Kidney (tissue), 22 donors: ENCODE data around the gene SMARCD1. TPM values are rescaled to one million over a fixed set of nuclear protein-coding genes. Genes with fewer than 3 reads are reported as not detected.

Experiments
- DNase-seq, 5 donors: peaks; one replicate each; pipeline ENCODE4 v3.0.0-alpha.2; 2013 to 2020
- FAIRE-seq: peaks from 2 replicates; lab custom pipeline; 2012; peaks lifted over from hg19 to GRCh38; lab: Jason Lieb, UNC
- H3K27ac ChIP-seq, 2 donors: one replicate each; pipeline ENCODE4 v1.7.0; 2013; ENCODE audit warnings: low read depth in 2 of 2, low read length in 2 of 2, inconsistent platforms in 1 of 2
- H3K27me3 ChIP-seq: one replicate; pipeline ENCODE4 v1.7.1; 2013; ENCODE audit warnings: low read length, inconsistent platforms; ENCODE audit not compliant: control insufficient read depth, insufficient read depth
- H3K36me3 ChIP-seq, 3 donors: one replicate each; pipeline versions ENCODE4 v1.7.0 to v1.7.1; 2013; ENCODE audit warnings: low read length in 3 of 3, control low read depth in 1 of 3, inconsistent platforms in 1 of 3; ENCODE audit not compliant: insufficient read depth in 3 of 3, control insufficient read depth in 2 of 3
- H3K4me1 ChIP-seq, 3 donors: one replicate each; pipeline versions ENCODE4 v1.7.0 to v1.7.1; 2013; ENCODE audit warnings: low read length in 3 of 3, inconsistent platforms in 1 of 3, low read depth in 1 of 3; ENCODE audit not compliant: control insufficient read depth in 2 of 3, insufficient read depth in 2 of 3
- H3K4me3 ChIP-seq, 3 donors: one replicate each; pipeline versions ENCODE4 v1.7.0 to v1.8.1; 2013; ENCODE audit warnings: low read length in 3 of 3, control low read depth in 1 of 3, inconsistent platforms in 1 of 3
- H3K9ac ChIP-seq, 3 donors: one replicate each; pipeline versions ENCODE4 v1.7.0 to v1.7.1; 2013; ENCODE audit warnings: low read length in 3 of 3, control low read depth in 1 of 3, inconsistent platforms in 1 of 3
- H3K9me3 ChIP-seq, 3 donors: one replicate each; pipeline versions ENCODE4 v1.7.0 to v1.7.1; 2013; ENCODE audit warnings: low read length in 3 of 3, control low read depth in 1 of 3, inconsistent platforms in 1 of 3; ENCODE audit not compliant: control insufficient read depth in 2 of 3, insufficient read depth in 1 of 3
- CTCF ChIP-seq: IDR thresholded peaks from 3 replicates; pipeline ENCODE4 v1.5.1; 2012; ENCODE audit warnings: mild to moderate bottlenecking, moderate library complexity, borderline replicate concordance; ENCODE audit not compliant: insufficient read depth; ENCODE audit errors: extremely low read depth
- intact Hi-C: fragments of 100-400 bp; cut with DNase I; formaldehyde crosslinking; loops from one replicate; pipeline ENCODE4 v1.11.1; 2022
- long read RNA-seq, 10 donors: library from polyadenylated mRNA in 1 of 10; unstranded in 1 of 10; transcript quantifications; one replicate each; pipeline ENCODE4 v2.0.0 and lab custom pipeline, GENCODE V29; 2021 to 2026
- polyA plus RNA-seq: library from polyadenylated mRNA; stranded (reverse); fragments of 350-450 nt; fragmentation: Illumina TruSeq; extraction: RNeasy Lipid Tissue Mini Kit (QIAGEN cat#74804); gene quantifications from one replicate; pipeline ENCODE4 v1.2.3, GENCODE V29; 2014; ENCODE audit warnings: low read depth, low replicate concordance; ENCODE audit not compliant: insufficient read depth
- total RNA-seq: library from RNA; stranded (reverse); fragmentation: NEBNext Ultra II Directional; extraction: Animal tissue kit (Norgen Biotek cat#: 25700); gene quantifications from one replicate; pipeline ENCODE4 v1.2.1, GENCODE V29; 2021
- donor health status: control.
- donor health status: control.
- donor health status: control.
- donor health status: control.
- donor health status: control.
- donor health status: DM: yes; HTN: yes; CAD: no.
- donor health status: Normal renal cell carcinoma (clear cell type).

The SMARCD1 gene
- 51.1 TPM for total RNA-seq
- 21.9 TPM for polyA plus RNA-seq
- long read RNA-seq, donor 1, partial matches to known transcripts: 30 of 36 reads
- long read RNA-seq, donor 1, other reads (novel, unspliced or antisense): 0 of 36 reads
- long read RNA-seq, donor 2, partial matches to known transcripts: 7 of 15 reads
- long read RNA-seq, donor 2, other reads (novel, unspliced or antisense): 0 of 15 reads
- long read RNA-seq, donor 3, partial matches to known transcripts: 17 of 21 reads
- long read RNA-seq, donor 3, other reads (novel, unspliced or antisense): 0 of 21 reads
- long read RNA-seq, donor 4, transcript SMARCD1-202 (13 exons, 3,658 nt): major isoform, 9 of 19 reads
- long read RNA-seq, donor 4, partial matches to known transcripts: 7 of 19 reads
- long read RNA-seq, donor 4, other reads (novel, unspliced or antisense): 0 of 19 reads
- long read RNA-seq, donor 5: 0 reads
- long read RNA-seq, donor 6, partial matches to known transcripts: 0 of 2 reads
- long read RNA-seq, donor 6, other reads (novel, unspliced or antisense): 0 of 2 reads
- long read RNA-seq, donor 7, partial matches to known transcripts: 4 of 15 reads
- long read RNA-seq, donor 7, other reads (novel, unspliced or antisense): 7 of 15 reads
- long read RNA-seq, donor 8, partial matches to known transcripts: 7 of 12 reads
- long read RNA-seq, donor 8, other reads (novel, unspliced or antisense): 0 of 12 reads
- long read RNA-seq, donor 9, partial matches to known transcripts: 0 of 4 reads
- long read RNA-seq, donor 9, other reads (novel, unspliced or antisense): 0 of 4 reads
- long read RNA-seq, donor 10, partial matches to known transcripts: 5 of 13 reads
- long read RNA-seq, donor 10, other reads (novel, unspliced or antisense): 0 of 13 reads

- Histone ChIP-seq H3K9ac (peak within 1 kb of the TSS; percentile 71 to 95 (median 94)), H3K27me3 (no peaks in the 10 kb centered on the region)
- intact Hi-C loops: no loop called here
Observed at GRCh38 chr12:50084775-50085614, at the start of gene SMARCD1. Gene SMARCD1, plus strand, starts transcription at chr12:50085342. Its CDS starts 28 bp downstream, at chr12:50085370.

GRCh38 chr12:50038336-50038735 is 46.8 kb upstream of the SMARCD1 start:
- FAIRE-seq (no peak), DNase-seq (no peak)
- Histone ChIP-seq H3K4me3 (no peak overlapping the region), H3K9ac (no peak overlapping the region), H3K9me3 (no peaks in the 10 kb centered on the region), H3K4me1 (no peaks in the 10 kb centered on the region), H3K36me3 (no peaks in the 10 kb centered on the region), H3K27ac (no peak overlapping the region), H3K27me3 (no peaks in the 10 kb centered on the region)
- intact Hi-C loops: no loop called here
- no peak for TF ChIP-seq CTCF

More at GRCh38 chr12:50084775-50085614, at the start of gene SMARCD1:
- Histone ChIP-seq H3K4me3 (peak within 1 kb of the TSS; percentile 84 to 97 (median 92)), H3K36me3 (peaks cover 5 to 27% (median 22%) of the 10 kb centered on the region in 3 donors), H3K27ac (peak within 1 kb of the TSS; percentile 79 to 87), H3K9me3 (no peaks in the 10 kb centered on the region), H3K4me1 (peaks cover 0 to 10% (median 4%) of the 10 kb centered on the region in 3 donors)
- peak; percentile 30 for TF ChIP-seq CTCF
- FAIRE-seq (no peak), DNase-seq (peak; percentile 96 to 98 (median 98))

DNA sequence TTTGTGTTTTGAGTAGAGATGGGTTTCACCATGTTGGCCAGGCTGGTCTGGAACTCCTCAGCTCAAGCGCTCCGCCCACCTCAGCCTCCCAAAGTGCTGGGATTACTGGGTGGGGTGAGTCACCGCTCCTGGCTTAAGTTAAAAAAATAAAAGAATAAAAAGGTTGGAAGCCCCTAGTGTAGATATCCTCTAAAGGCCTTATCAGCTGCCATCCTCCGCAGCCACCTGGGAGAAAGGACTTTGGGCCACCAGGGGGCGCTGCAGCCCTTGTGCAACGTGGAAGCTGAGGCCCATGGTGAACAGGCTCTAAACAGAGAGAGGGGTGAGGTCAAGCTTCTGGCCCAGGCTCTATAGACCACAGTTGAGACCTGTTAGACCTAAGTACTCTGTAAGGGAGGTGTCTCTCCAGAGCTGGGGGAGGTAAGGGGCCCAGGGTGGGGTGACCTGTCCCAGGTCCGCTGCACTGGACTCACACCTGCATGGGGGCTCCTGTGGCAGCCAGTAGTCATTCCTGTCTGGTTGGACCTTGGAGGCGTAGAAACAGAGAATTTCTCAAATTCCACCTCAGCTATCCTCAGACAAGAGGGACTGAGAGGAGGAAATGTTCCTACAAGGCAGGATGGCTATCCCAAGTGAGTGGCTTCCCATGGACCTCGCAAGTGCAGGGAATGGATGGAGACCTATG is 45.8 kb upstream of the SMARCD1 start:
- H3K27me3 ChIP-seq: no peaks in the 10 kb centered on the region
- H3K9me3 ChIP-seq: no peaks in the 10 kb centered on the region
- FAIRE-seq (no peak), DNase-seq (peak; percentile 83 to 90 (median 90))
- no peak overlapping the region for H3K27ac ChIP-seq
- no peak overlapping the region for H3K4me3 ChIP-seq
- no peaks in the 10 kb centered on the region for H3K4me1 ChIP-seq
- H3K9ac ChIP-seq: no peak overlapping the region
- H3K36me3 ChIP-seq: no peaks in the 10 kb centered on the region
- peak; percentile 84 for TF ChIP-seq CTCF
- intact Hi-C loops: no loop called here
